ENCODE results near the gene SPTBN2.
"Not testable (repeated sequence)": the region's sequence is repeated elsewhere in the genome, so short reads cannot be mapped to it uniquely, and the experiment has no call there.

The SPTBN2 gene

GRCh38 chr11:66725647-66726046 is 3.4 kb downstream of the SPTBN2 start:
- no peak for DNase-seq (ENCODE audit: low read depth)
- no peak for TF ChIP-seq CTCF (IDR thresholded peaks at IDR 0.05; ENCODE audit: control insufficient read depth, insufficient read depth, low read depth, low read length, missing control alignments)
- no peak overlapping the region for H3K4me3 ChIP-seq (ENCODE audit: control insufficient read depth, low read depth, low read length)

- H3K4me3 ChIP-seq (ENCODE audit: control insufficient read depth, low read depth, low read length), result no peak overlapping the region
- DNase-seq (ENCODE audit: low read depth), result no peak
- TF ChIP-seq CTCF (IDR thresholded peaks at IDR 0.05; ENCODE audit: control insufficient read depth, insufficient read depth, low read depth, low read length, missing control alignments), result no peak
Measured at GRCh38 chr11:66725114-66725513, 3.9 kb downstream of the SPTBN2 start.

- H3K4me3 ChIP-seq (ENCODE audit: control insufficient read depth, low read depth, low read length); DNase-seq (ENCODE audit: low read depth): not testable (repeated sequence)
Measured at GRCh38 chr11:66724167-66724566, 4.8 kb downstream of the SPTBN2 start.

- no peak for TF ChIP-seq CTCF (IDR thresholded peaks at IDR 0.05; ENCODE audit: control insufficient read depth, insufficient read depth, low read depth, low read length, missing control alignments)
- H3K4me3 ChIP-seq (ENCODE audit: control insufficient read depth, low read depth, low read length), result no peak overlapping the region
- DNase-seq (ENCODE audit: low read depth), result no peak
Measured at GRCh38 chr11:66723693-66724092, 5.3 kb downstream of the SPTBN2 start.

- TF ChIP-seq CTCF (IDR thresholded peaks at IDR 0.05; ENCODE audit: control insufficient read depth, insufficient read depth, low read depth, low read length, missing control alignments), result no peak
- H3K4me3 ChIP-seq (ENCODE audit: control insufficient read depth, low read depth, low read length), result no peak overlapping the region
- no peak for DNase-seq (ENCODE audit: low read depth)
Measured at GRCh38 chr11:66722745-66723651, 6.0 kb downstream of the SPTBN2 start.

- DNase-seq (ENCODE audit: low read depth), result no peak
- TF ChIP-seq CTCF (IDR thresholded peaks at IDR 0.05; ENCODE audit: control insufficient read depth, insufficient read depth, low read depth, low read length, missing control alignments), result no peak
- no peak overlapping the region for H3K4me3 ChIP-seq (ENCODE audit: control insufficient read depth, low read depth, low read length)
Measured at GRCh38 chr11:66721939-66722338, 7.1 kb downstream of the SPTBN2 start.

- DNase-seq (ENCODE audit: low read depth), result no peak
- TF ChIP-seq CTCF (IDR thresholded peaks at IDR 0.05; ENCODE audit: control insufficient read depth, insufficient read depth, low read depth, low read length, missing control alignments), result no peak
- H3K4me3 ChIP-seq (ENCODE audit: control insufficient read depth, low read depth, low read length), result no peak overlapping the region
Measured at GRCh38 chr11:66720899-66721470, 8.0 kb downstream of the SPTBN2 start.

Measured in AG09309 (cell line).